Vagina (tissue), 2 donors: ENCODE data around the gene DDR1. TPM values are rescaled to one million over a fixed set of nuclear protein-coding genes. Genes with fewer than 3 reads are reported as not detected.

ENCODE experiments used
- DNase-seq, 2 donors: peaks; one replicate each; pipeline ENCODE4 v3.0.0-alpha.2; 2017; ENCODE audit errors: extremely low spot score in 2 of 2
- H3K27ac ChIP-seq: fragments of 200-600 bp; sonication (generic); one replicate; pipeline ENCODE4 v1.5.1; 2019
- H3K27me3 ChIP-seq: fragments of 200-600 bp; sonication (generic); one replicate; pipeline ENCODE4 v1.5.1; 2019
- H3K36me3 ChIP-seq, 2 donors: fragments of 200-600 bp; sonication (generic); one replicate each; pipeline ENCODE4 v1.5.1; 2017 to 2019
- H3K4me1 ChIP-seq: fragments of 200-600 bp; sonication (generic); one replicate; pipeline ENCODE4 v1.5.1; 2019
- H3K4me3 ChIP-seq, 2 donors: fragments of 200-600 bp; sonication (generic); 1 replicate in 1 of 2; 2 replicates in 1 of 2; pipeline ENCODE4 v1.5.1; 2016 to 2019
- H3K9me3 ChIP-seq: fragments of 200-600 bp; sonication (generic); one replicate; pipeline ENCODE4 v1.5.1; 2019
- POLR2A ChIP-seq, 2 donors: fragments of 450-650 bp; IDR thresholded peaks; one replicate each; pipeline ENCODE4 v1.6.1; 2017; ENCODE audit warnings: antibody characterized with exemption in 2 of 2, mild to moderate bottlenecking in 2 of 2, moderate library complexity in 2 of 2
- POLR2AphosphoS5 ChIP-seq, 2 donors: sonication (generic); formaldehyde crosslinking; IDR thresholded peaks; one replicate each; pipeline ENCODE4 v1.9.0; 2017; ENCODE audit warnings: antibody characterized with exemption in 2 of 2, mild to moderate bottlenecking in 2 of 2, low read depth in 1 of 2; ENCODE audit not compliant: insufficient read depth in 1 of 2
- intact Hi-C: fragments of 100-400 bp; cut with DNase I; formaldehyde crosslinking; loops from one replicate; pipeline ENCODE4 v1.15.1; 2023
- total RNA-seq: library from RNA; depleted of rRNA; stranded (reverse); fragments of >200 nt; gene quantifications from one replicate; pipeline ENCODE4 v1.2.3, GENCODE V29; 2016
- TF ChIP-seq, protein P1 (sequence below), 3 experiments: fragments of 450-650 bp in 2 of 3; fragments of 200-600 bp in 1 of 3; sonication (generic) in 1 of 3; IDR thresholded peaks; one replicate each; pipeline ENCODE4 v1.5.1; 2017 to 2019; ENCODE audit warnings: antibody characterized with exemption in 3 of 3, mild to moderate bottlenecking in 2 of 3, moderate library complexity in 2 of 3

DDR1 gene
- total RNA-seq, 1 donor from 2014 or later, result 71.5 TPM

DNA sequence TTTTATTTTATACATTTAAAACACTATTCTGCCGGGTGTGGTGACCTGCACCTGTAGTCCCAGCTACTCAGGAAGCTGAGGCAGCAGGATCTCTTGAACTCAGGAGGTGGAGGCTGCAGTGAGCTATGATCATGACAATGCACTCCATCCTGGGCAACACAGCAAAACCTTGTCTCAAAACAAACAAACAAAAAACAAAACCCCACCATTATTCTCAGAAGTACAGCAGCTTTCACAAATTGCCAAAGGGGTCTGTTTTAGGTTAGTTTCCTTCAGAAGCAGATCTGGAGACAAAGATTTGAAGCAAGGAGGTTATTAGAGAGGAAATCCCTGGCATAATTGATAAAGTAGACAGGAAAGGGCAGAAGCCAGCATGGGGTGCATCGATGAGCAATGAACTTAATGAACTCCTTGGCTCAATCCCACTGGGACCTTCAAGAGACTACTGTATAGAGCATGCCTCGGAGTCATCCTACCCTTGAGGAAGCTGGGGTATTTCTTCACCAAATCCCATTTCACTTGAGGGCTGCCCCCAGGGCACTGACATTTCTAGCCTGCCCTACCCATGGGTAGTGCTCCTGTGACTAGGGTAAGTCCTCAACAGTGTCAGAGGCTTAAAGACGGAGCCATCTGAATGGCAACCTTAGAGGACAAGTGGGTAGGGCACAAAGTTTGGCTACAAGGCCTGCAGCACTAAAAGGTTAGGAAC is 43.2 kb upstream of the DDR1 start:
- H3K4me1 ChIP-seq, result peaks cover 29% of the 10 kb centered on the region
- intact Hi-C loops, result no loop called here
- TF ChIP-seq, protein P1, sequence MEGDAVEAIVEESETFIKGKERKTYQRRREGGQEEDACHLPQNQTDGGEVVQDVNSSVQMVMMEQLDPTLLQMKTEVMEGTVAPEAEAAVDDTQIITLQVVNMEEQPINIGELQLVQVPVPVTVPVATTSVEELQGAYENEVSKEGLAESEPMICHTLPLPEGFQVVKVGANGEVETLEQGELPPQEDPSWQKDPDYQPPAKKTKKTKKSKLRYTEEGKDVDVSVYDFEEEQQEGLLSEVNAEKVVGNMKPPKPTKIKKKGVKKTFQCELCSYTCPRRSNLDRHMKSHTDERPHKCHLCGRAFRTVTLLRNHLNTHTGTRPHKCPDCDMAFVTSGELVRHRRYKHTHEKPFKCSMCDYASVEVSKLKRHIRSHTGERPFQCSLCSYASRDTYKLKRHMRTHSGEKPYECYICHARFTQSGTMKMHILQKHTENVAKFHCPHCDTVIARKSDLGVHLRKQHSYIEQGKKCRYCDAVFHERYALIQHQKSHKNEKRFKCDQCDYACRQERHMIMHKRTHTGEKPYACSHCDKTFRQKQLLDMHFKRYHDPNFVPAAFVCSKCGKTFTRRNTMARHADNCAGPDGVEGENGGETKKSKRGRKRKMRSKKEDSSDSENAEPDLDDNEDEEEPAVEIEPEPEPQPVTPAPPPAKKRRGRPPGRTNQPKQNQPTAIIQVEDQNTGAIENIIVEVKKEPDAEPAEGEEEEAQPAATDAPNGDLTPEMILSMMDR (IDR thresholded peaks at IDR 0.05), result no peak
- no peak for TF ChIP-seq POLR2AphosphoS5 (IDR thresholded peaks at IDR 0.05; ENCODE audit: insufficient read depth in 1 of 2, low read depth in 1 of 2)
- no peak for TF ChIP-seq POLR2A (IDR thresholded peaks at IDR 0.05)
- H3K27me3 ChIP-seq, result no peaks in the 10 kb centered on the region
- H3K4me3 ChIP-seq, result no peak overlapping the region
- DNase-seq, result no peak
- no peaks in the 10 kb centered on the region for H3K36me3 ChIP-seq
- no peak overlapping the region for H3K27ac ChIP-seq
- no peaks in the 10 kb centered on the region for H3K9me3 ChIP-seq

- intact Hi-C loops, result no loop called here
- Histone ChIP-seq H3K4me1 (peaks cover 21% of the 10 kb centered on the region), H3K4me3 (no peak overlapping the region), H3K9me3 (no peaks in the 10 kb centered on the region), H3K27me3 (no peaks in the 10 kb centered on the region), H3K27ac (no peak overlapping the region), H3K36me3 (no peaks in the 10 kb centered on the region)
- DNase-seq, result no peak
- TF ChIP-seq, protein P1 (IDR thresholded peaks at IDR 0.05), result no peak
- TF ChIP-seq POLR2AphosphoS5 (IDR thresholded peaks at IDR 0.05; ENCODE audit: insufficient read depth in 1 of 2, low read depth in 1 of 2) (no peak), POLR2A (IDR thresholded peaks at IDR 0.05) (no peak)
These were observed 42.4 kb upstream of the DDR1 start for GRCh38 chr6:30841644-30842504.

DNA sequence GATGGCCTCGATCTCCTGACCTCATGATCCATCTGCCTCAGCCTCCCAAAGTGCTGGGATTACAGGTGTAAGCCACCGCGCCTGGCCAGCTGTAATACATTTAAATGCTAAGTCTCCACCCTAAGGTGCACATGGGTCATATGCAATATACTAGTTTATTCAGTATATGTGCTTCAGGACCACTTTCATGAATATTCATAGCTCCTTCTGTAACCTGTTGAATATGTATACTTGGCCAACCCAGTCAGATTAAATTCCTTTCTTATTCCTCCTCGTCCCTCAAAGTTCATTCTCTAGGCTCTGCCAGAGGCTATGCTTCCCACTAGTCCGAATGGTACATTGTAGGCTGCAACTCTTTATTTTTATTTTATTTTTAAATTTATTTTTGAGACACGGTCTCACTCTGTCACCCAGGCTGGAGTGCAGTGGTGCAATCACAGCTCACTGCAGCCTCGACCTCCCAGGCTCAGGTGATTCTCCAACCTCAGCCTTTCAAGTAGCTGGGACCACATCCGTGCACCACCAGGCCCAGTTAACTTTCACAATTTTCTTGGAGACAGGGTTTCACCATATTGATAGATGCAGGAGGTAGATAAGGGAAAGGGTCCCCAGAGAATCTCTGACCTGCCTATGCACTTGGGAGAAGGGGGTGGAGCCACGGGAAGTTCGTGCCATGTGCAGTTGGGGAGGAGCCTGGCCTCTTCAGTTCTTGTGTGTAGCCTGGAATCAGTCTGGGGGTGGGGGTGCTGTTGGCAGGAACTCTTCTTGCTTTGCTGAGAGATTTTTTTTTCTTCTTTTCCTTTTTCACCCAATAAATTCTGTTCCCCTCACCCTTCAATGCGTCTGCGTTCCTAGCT is 41.3 kb upstream of the DDR1 start:
- no peak for DNase-seq
- H3K9me3 ChIP-seq, result no peaks in the 10 kb centered on the region
- H3K27me3 ChIP-seq, result no peaks in the 10 kb centered on the region
- H3K4me3 ChIP-seq, result no peak overlapping the region
- intact Hi-C loops, result no loop called here
- TF ChIP-seq POLR2AphosphoS5 (IDR thresholded peaks at IDR 0.05; ENCODE audit: insufficient read depth in 1 of 2, low read depth in 1 of 2) (no peak), POLR2A (IDR thresholded peaks at IDR 0.05) (no peak)
- TF ChIP-seq, protein P1 (IDR thresholded peaks at IDR 0.05), result no peak
- no peak overlapping the region for H3K27ac ChIP-seq
- H3K4me1 ChIP-seq, result peaks cover 19% of the 10 kb centered on the region
- no peaks in the 10 kb centered on the region for H3K36me3 ChIP-seq

DNA sequence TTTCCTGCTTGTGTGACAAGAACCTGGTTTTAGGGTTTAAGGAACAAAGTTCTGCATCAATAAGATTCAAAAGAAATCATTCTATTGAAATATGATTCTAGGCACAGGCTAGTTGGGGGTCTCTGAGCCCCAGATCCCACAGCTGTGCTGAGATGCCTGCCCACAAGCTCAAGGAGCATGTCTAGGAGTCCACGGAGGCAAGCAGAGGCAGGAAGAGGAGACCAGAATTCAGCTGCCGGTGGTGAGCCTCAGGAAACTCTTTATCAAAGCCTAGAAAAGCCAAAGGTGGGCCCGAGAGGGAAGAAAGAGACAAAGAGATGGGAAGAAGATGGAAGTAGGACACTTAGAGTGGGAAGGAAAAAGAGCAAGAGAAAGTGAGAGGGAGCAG is 40.7 kb upstream of the DDR1 start:
- Histone ChIP-seq H3K27me3 (no peaks in the 10 kb centered on the region), H3K27ac (no peak overlapping the region), H3K4me3 (no peak overlapping the region), H3K9me3 (no peaks in the 10 kb centered on the region), H3K36me3 (no peaks in the 10 kb centered on the region), H3K4me1 (peaks cover 19% of the 10 kb centered on the region)
- TF ChIP-seq, protein P1 (IDR thresholded peaks at IDR 0.05), result no peak
- no peak for TF ChIP-seq POLR2A (IDR thresholded peaks at IDR 0.05)
- TF ChIP-seq POLR2AphosphoS5 (IDR thresholded peaks at IDR 0.05; ENCODE audit: insufficient read depth in 1 of 2, low read depth in 1 of 2), result no peak
- intact Hi-C loops, result no loop called here
- DNase-seq, result no peak
